HepG2 (cell line): Measurements from ENCODE around the gene TMEM218. TPM values are rescaled to one million over a fixed set of nuclear protein-coding genes. Genes with fewer than 3 reads are reported as not detected.
A peak's percentile ranks its signal among the peaks of the same experiment; 100 is the strongest.

ENCODE experiments used
- DNMT1 ChIP-seq: sonication (generic); formaldehyde crosslinking; IDR thresholded peaks from 2 replicates; pipeline ENCODE4 v1.5.1; 2020; ENCODE audit warnings: mild to moderate bottlenecking, missing genetic modification reagents
- FOSL2 ChIP-seq: sonication (generic); formaldehyde crosslinking; IDR thresholded peaks from 2 replicates; pipeline ENCODE4 v1.4.0; 2020; ENCODE audit warnings: missing genetic modification reagents
- GZF1 ChIP-seq: sonication (generic); formaldehyde crosslinking; IDR thresholded peaks from 2 replicates; pipeline ENCODE4 v1.5.1; 2020; ENCODE audit warnings: mild to moderate bottlenecking, missing genetic modification reagents
- HNRNPK ChIP-seq: fragments of 200-400 bp; formaldehyde crosslinking; IDR thresholded peaks from 2 replicates; pipeline ENCODE4 v1.6.1; 2018; ENCODE audit warnings: low read length, low read depth, moderate library complexity, mild to moderate bottlenecking; ENCODE audit not compliant: poor library complexity, severe bottlenecking
- HNRNPLL ChIP-seq: fragments of 200-400 bp; formaldehyde crosslinking; IDR thresholded peaks from 2 replicates; pipeline ENCODE4 v1.6.1; 2017; ENCODE audit warnings: mild to moderate bottlenecking, low read depth, low read length; ENCODE audit not compliant: poor library complexity, severe bottlenecking
- JARID2 ChIP-seq: sonication (generic); formaldehyde crosslinking; IDR thresholded peaks from 2 replicates; pipeline ENCODE4 v1.8.1; 2023; ENCODE audit warnings: missing genetic modification reagents, inconsistent platforms; ENCODE audit not compliant: insufficient replicate concordance
- MIER2 ChIP-seq: IDR thresholded peaks from 2 replicates; pipeline ENCODE4 v1.6.1; 2016; ENCODE audit warnings: missing biosample characterization, missing genetic modification reagents
- MYC ChIP-seq: sonication (generic); formaldehyde crosslinking; IDR thresholded peaks from 2 replicates; pipeline ENCODE4 v1.9.0; 2021; ENCODE audit warnings: missing genetic modification reagents, borderline replicate concordance
- NCOA1 ChIP-seq: sonication (generic); formaldehyde crosslinking; IDR thresholded peaks from 2 replicates; pipeline ENCODE4 v1.9.0; 2021; ENCODE audit warnings: missing genetic modification reagents
- TCF7L2 ChIP-seq: IDR thresholded peaks from 2 replicates; pipeline ENCODE4 v1.6.1; 2011; ENCODE audit warnings: mild to moderate bottlenecking, low read depth, low read length, moderate library complexity
- ZNF207 ChIP-seq: fragments of 450-650 bp; IDR thresholded peaks from 2 replicates; pipeline ENCODE4 v1.6.1; 2016; ENCODE audit warnings: antibody characterized with exemption, borderline replicate concordance
- ZNF235 ChIP-seq: sonication (generic); formaldehyde crosslinking; IDR thresholded peaks from 2 replicates; pipeline ENCODE4 v1.8.1; 2023; ENCODE audit warnings: mild to moderate bottlenecking, missing genetic modification reagents, borderline replicate concordance
- ZNF296 ChIP-seq: sonication (generic); formaldehyde crosslinking; conservative IDR thresholded peaks from 2 replicates; pipeline ENCODE4 v1.5.0; 2020; ENCODE audit warnings: mild to moderate bottlenecking, missing genetic modification reagents
- ZNF563 ChIP-seq: sonication (generic); formaldehyde crosslinking; IDR thresholded peaks from 2 replicates; pipeline ENCODE4 v1.8.0; 2022; ENCODE audit warnings: mild to moderate bottlenecking, moderate library complexity, missing genetic modification reagents
- ZNF572 ChIP-seq: sonication (generic); formaldehyde crosslinking; IDR thresholded peaks from 2 replicates; pipeline ENCODE4 v1.5.1; 2020; ENCODE audit warnings: mild to moderate bottlenecking, missing genetic modification reagents
- ZNF629 ChIP-seq: sonication (generic); formaldehyde crosslinking; conservative IDR thresholded peaks from 2 replicates; pipeline ENCODE4 v1.5.0; 2020; ENCODE audit warnings: missing genetic modification reagents
- polyA plus RNA-seq, 8 experiments: library from polyadenylated mRNA; depleted of rRNA in 3 of 8; stranded (reverse) in 7 of 8; unstranded in 1 of 8; fragments of >200 nt; fragmentation: Illumina TruSeq in 4 of 8; extraction: Trizol in 4 of 8; gene quantifications; 2 replicates each; pipeline versions ENCODE4 v1.2.1 to v1.2.3, GENCODE V29; 2011 to 2016; ENCODE audit warnings: low read depth in 4 of 8, missing spikeins in 1 of 8, mixed read lengths in 1 of 8; ENCODE audit not compliant: insufficient read depth in 1 of 8
- total RNA-seq, 5 experiments: library from RNA; depleted of rRNA; stranded (reverse); fragments of >200 nt; fragmentation: Illumina TruSeq; extraction: Trizol; gene quantifications; 2 replicates each; pipeline ENCODE4 v1.2.3, GENCODE V29; 2016; ENCODE audit warnings: low read depth in 1 of 5
- TF ChIP-seq, protein P1 (sequence below), 2 experiments: IDR thresholded peaks; 2 replicates each; pipeline ENCODE4 v1.6.1; 2011 to 2012; ENCODE audit warnings: low read length in 2 of 2, borderline replicate concordance in 1 of 2, low read depth in 1 of 2, mild to moderate bottlenecking in 1 of 2, moderate library complexity in 1 of 2
- TF ChIP-seq, protein P2 (sequence below): sonication (generic); formaldehyde crosslinking; IDR thresholded peaks from 2 replicates; pipeline ENCODE4 v1.4.0; 2020; ENCODE audit warnings: missing genetic modification reagents
- TF ChIP-seq, protein P3 (sequence below): sonication (generic); formaldehyde crosslinking; IDR thresholded peaks from 2 replicates; pipeline ENCODE4 v1.8.1; 2023; ENCODE audit warnings: mild to moderate bottlenecking, inconsistent platforms, moderate library complexity, missing genetic modification reagents, borderline replicate concordance
- TF ChIP-seq, protein P4 (sequence below): sonication (generic); formaldehyde crosslinking; IDR thresholded peaks from 2 replicates; pipeline ENCODE4 v1.4.0; 2020; ENCODE audit warnings: missing genetic modification reagents

TMEM218 gene
- total and polyA plus RNA-seq, 2 of the 13 experiments (the other 11 are each of a cell fraction or from before 2014, with no cell fraction given) = 11.8 to 14.0 TPM

DNA sequence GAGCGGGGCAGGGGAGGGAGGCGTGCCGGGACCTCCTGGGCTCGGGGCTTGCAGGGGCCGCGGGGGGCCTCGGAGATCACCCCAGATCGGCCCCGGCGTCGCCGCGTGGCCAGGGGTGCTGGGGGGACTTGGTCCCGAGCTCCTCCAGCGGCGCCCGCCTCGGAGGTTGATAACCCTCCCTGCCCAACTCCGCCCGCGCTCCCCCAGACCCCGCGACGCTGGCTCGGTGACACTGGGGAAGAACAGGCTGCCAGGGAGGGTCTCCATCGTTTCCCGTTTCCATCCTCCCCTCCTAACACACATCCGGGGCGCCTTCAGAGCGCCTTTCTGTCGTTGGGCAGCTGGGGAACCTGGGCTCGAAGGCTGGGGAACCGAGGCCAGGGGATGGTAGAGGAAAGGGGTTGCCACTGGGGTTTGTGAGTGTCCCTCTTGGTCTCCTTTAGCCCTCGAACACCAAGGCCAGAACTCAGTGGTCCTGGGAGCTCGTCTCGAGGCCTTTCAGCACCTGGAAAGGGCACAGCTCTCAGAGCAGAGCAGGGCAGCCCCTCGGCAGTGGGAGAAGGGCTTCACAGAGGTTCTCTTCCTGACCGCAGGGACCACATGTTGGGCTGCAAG, 47.9 kb downstream of the TMEM218 start (continued):
- TF ChIP-seq ZNF207 (no peak), NCOA1 (CRISPR knock-in tag) (no peak), ZNF296 (no peak), DNMT1 (CRISPR knock-in tag) (no peak), HNRNPK (no peak), ZNF235 (CRISPR knock-in tag) (no peak), ZNF563 (no peak), MYC (CRISPR knock-in tag) (0 out of 2 replicates have a peak, but pooled peaks have one; percentile 8), ZNF629 (no peak), MIER2 (CRISPR knock-in tag) (no peak), HNRNPLL (no peak), ZNF572 (no peak), GZF1 (CRISPR knock-in tag) (no peak), JARID2 (CRISPR knock-in tag) (no peak), TCF7L2 (no peak), FOSL2 (CRISPR knock-in tag) (no peak)
- TF ChIP-seq, protein P1, sequence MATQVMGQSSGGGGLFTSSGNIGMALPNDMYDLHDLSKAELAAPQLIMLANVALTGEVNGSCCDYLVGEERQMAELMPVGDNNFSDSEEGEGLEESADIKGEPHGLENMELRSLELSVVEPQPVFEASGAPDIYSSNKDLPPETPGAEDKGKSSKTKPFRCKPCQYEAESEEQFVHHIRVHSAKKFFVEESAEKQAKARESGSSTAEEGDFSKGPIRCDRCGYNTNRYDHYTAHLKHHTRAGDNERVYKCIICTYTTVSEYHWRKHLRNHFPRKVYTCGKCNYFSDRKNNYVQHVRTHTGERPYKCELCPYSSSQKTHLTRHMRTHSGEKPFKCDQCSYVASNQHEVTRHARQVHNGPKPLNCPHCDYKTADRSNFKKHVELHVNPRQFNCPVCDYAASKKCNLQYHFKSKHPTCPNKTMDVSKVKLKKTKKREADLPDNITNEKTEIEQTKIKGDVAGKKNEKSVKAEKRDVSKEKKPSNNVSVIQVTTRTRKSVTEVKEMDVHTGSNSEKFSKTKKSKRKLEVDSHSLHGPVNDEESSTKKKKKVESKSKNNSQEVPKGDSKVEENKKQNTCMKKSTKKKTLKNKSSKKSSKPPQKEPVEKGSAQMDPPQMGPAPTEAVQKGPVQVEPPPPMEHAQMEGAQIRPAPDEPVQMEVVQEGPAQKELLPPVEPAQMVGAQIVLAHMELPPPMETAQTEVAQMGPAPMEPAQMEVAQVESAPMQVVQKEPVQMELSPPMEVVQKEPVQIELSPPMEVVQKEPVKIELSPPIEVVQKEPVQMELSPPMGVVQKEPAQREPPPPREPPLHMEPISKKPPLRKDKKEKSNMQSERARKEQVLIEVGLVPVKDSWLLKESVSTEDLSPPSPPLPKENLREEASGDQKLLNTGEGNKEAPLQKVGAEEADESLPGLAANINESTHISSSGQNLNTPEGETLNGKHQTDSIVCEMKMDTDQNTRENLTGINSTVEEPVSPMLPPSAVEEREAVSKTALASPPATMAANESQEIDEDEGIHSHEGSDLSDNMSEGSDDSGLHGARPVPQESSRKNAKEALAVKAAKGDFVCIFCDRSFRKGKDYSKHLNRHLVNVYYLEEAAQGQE (IDR thresholded peaks at IDR 0.05; ENCODE audit: borderline replicate concordance in 1 of 2, low read depth in 1 of 2, low read length in 2 of 2) = no peak
- TF ChIP-seq, protein P2, sequence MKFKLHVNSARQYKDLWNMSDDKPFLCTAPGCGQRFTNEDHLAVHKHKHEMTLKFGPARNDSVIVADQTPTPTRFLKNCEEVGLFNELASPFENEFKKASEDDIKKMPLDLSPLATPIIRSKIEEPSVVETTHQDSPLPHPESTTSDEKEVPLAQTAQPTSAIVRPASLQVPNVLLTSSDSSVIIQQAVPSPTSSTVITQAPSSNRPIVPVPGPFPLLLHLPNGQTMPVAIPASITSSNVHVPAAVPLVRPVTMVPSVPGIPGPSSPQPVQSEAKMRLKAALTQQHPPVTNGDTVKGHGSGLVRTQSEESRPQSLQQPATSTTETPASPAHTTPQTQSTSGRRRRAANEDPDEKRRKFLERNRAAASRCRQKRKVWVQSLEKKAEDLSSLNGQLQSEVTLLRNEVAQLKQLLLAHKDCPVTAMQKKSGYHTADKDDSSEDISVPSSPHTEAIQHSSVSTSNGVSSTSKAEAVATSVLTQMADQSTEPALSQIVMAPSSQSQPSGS = no peak
- TF ChIP-seq, protein P3, sequence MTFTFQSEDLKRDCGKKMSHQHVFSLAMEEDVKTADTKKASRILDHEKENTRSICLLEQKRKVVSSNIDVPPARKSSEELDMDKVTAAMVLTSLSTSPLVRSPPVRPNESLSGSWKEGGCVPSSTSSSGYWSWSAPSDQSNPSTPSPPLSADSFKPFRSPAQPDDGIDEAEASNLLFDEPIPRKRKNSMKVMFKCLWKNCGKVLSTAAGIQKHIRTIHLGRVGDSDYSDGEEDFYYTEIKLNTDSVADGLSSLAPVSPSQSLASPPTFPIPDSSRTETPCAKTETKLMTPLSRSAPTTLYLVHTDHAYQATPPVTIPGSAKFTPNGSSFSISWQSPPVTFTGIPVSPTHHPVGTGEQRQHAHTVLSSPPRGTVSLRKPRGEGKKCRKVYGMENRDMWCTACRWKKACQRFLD (CRISPR knock-in tag) = no peak
- TF ChIP-seq, protein P4, sequence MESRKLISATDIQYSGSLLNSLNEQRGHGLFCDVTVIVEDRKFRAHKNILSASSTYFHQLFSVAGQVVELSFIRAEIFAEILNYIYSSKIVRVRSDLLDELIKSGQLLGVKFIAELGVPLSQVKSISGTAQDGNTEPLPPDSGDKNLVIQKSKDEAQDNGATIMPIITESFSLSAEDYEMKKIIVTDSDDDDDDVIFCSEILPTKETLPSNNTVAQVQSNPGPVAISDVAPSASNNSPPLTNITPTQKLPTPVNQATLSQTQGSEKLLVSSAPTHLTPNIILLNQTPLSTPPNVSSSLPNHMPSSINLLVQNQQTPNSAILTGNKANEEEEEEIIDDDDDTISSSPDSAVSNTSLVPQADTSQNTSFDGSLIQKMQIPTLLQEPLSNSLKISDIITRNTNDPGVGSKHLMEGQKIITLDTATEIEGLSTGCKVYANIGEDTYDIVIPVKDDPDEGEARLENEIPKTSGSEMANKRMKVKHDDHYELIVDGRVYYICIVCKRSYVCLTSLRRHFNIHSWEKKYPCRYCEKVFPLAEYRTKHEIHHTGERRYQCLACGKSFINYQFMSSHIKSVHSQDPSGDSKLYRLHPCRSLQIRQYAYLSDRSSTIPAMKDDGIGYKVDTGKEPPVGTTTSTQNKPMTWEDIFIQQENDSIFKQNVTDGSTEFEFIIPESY = no peak
